Skeletal muscle tissue (tissue), 4 donors: ENCODE results near the gene SECISBP2. TPM values are rescaled to one million over a fixed set of nuclear protein-coding genes. Genes with fewer than 3 reads are reported as not detected.

Experiments
- H3K27ac ChIP-seq: one replicate; pipeline ENCODE4 v1.7.0; 2013; ENCODE audit warnings: mild to moderate bottlenecking, low read depth, low read length, inconsistent platforms
- H3K27me3 ChIP-seq, 3 donors: one replicate each; pipeline ENCODE4 v1.7.0; 2013; ENCODE audit warnings: low read length in 3 of 3; ENCODE audit not compliant: control insufficient read depth in 3 of 3, insufficient read depth in 3 of 3
- H3K36me3 ChIP-seq, 3 donors: one replicate each; pipeline ENCODE4 v1.7.0; 2013; ENCODE audit warnings: low read length in 3 of 3; ENCODE audit not compliant: control insufficient read depth in 3 of 3, insufficient read depth in 3 of 3
- H3K4me1 ChIP-seq, 3 donors: one replicate each; pipeline ENCODE4 v1.7.0; 2013; ENCODE audit warnings: low read length in 3 of 3, mild to moderate bottlenecking in 3 of 3; ENCODE audit not compliant: control insufficient read depth in 3 of 3, insufficient read depth in 3 of 3
- H3K4me3 ChIP-seq, 3 donors: one replicate each; pipeline ENCODE4 v1.7.0; 2013; ENCODE audit warnings: low read length in 3 of 3
- H3K9ac ChIP-seq, 3 donors: one replicate each; pipeline ENCODE4 v1.7.0; 2013; ENCODE audit warnings: low read length in 3 of 3, mild to moderate bottlenecking in 3 of 3, moderate library complexity in 2 of 3, low read depth in 1 of 3
- H3K9me3 ChIP-seq, 3 donors: one replicate each; pipeline ENCODE4 v1.7.0; 2013; ENCODE audit warnings: low read length in 3 of 3; ENCODE audit not compliant: control insufficient read depth in 3 of 3
- total RNA-seq: library from RNA; depleted of rRNA; stranded (reverse); fragments of >200 nt; gene quantifications from one replicate; pipeline ENCODE4 v1.2.3, GENCODE V29; 2014
- donor health status: Osteomylitis.

Gene SECISBP2
- total RNA-seq, 1 donor from 2014 or later: 42.8 TPM

- Histone ChIP-seq H3K4me1 (peaks cover 14 to 27% (median 16%) of the 10 kb centered on the region in 3 donors), H3K36me3 (peaks cover 0 to 3% (median under 1%) of the 10 kb centered on the region in 3 donors), H3K27ac (peak overlapping the region; percentile 100), H3K9me3 (no peaks in the 10 kb centered on the region), H3K9ac (peak overlapping the region; percentile 95 to 98 (median 95)), H3K27me3 (peaks cover 0 to 9% (median 0%) of the 10 kb centered on the region in 3 donors), H3K4me3 (peak overlapping the region; percentile 81 to 87 (median 87))
These were observed 8.5 kb upstream of the SECISBP2 start for GRCh38 chr9:89309608-89310474.

DNA sequence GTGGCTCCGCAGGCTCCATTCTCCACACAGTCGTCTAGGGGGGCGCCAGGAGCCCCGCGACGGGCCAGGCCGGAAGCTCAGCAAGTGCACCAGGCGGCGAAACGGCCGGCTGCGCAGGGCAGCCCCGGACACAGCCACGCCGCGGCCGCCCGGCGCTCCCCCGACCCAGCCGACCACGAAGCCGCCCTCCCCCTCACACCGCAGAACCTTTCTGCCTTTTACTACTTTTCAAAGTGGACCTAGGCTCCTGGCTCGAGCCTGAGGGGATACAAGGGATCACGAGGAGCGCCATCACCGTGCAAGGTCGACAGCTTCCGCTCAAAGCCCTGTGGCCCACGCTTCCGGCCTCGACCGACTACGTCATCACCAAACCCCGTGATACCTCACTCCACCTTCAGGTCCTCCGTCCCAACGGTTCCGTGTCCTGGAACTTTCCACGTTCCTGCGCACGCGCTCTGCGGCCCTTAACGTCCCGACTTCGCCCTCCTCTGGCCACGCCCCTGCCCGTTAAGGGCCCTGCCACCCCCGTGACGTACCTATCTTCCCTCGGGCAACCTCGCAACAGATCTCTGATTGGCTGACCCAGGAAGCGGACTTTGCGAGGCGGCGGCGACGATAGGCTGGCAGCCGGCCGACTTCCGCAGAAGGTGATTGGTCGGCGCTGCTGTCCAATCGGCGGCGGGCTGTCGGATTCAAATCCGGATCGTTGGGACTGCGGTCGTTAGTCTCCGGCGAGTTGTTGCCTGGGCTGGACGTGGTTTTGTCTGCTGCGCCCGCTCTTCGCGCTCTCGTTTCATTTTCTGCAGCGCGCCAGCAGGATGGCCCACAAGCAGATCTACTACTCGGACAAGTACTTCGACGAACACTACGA lies 7.6 kb upstream of the SECISBP2 start, which contains the start of gene CKS2:
CKS2 (plus strand) TSS at position 721 of the 871 bp plus-strand sequence; CDS start at position 819, 98 bp downstream.
- H3K9me3 ChIP-seq: no peaks in the 10 kb centered on the region
- H3K4me1 ChIP-seq: peaks cover 14 to 27% (median 16%) of the 10 kb centered on the region in 3 donors
- H3K4me3 ChIP-seq: peak within 1 kb of the TSS; percentile 81 to 87 (median 87)
- peaks cover 0 to 3% (median 0%) of the 10 kb centered on the region in 3 donors for H3K36me3 ChIP-seq
- H3K27ac ChIP-seq: peak within 1 kb of the TSS; percentile 100
- peak within 1 kb of the TSS; percentile 95 to 98 (median 95) for H3K9ac ChIP-seq
- peaks cover 0 to 9% (median 0%) of the 10 kb centered on the region in 3 donors for H3K27me3 ChIP-seq

DNA sequence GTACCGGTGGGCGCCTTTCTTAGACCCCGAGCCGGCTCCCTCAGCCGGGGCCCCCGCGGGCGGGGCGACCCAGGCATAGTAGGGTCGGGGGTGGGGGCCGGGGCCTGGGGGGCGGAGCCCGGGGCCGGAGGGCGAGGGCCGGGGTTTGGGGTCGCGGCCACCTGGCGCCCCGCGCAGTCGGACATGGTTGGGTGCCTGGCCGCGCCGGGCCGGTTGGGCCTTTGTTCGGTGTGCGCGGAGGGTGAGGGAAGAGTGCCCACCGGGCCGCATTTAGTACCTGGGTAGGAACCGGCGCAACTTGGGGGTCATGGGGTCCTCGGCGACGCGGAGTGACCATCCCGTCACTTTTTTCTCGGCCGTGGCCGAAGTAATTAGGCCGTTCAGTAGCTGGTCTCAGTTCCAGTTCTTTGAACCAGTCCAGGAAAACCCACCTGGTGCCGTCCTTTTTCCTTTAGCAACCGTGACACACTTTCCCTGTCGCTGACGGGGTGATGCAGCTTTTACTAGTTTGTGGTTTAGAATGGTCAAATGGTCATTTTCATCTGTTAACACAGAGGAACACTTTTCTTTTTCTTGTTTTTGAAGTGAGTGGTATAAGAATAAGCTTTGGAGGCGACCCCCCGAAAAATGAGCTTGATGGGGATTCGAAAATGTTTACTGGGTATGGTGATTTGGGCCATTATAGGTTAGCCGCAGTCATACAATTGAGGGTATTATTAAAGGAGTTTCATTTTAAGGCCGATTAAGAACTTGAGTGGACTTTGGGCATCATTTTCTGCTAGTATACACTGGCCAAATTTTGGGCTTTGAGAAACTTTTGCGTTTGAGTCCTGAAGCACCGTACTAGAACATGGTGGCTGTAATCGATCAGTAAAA lies 6.7 kb upstream of the SECISBP2 start:
- Histone ChIP-seq H3K36me3 (peaks cover 0 to 3% (median 0%) of the 10 kb centered on the region in 3 donors), H3K9me3 (no peaks in the 10 kb centered on the region), H3K27ac (no peak overlapping the region), H3K9ac (peak overlapping the region; percentile 28 to 64 (median 51)), H3K4me3 (peak overlapping the region; percentile 71 to 72 (median 71)), H3K4me1 (peaks cover 14 to 27% (median 16%) of the 10 kb centered on the region in 3 donors), H3K27me3 (peaks cover 0 to 9% (median 0%) of the 10 kb centered on the region in 3 donors)

DNA sequence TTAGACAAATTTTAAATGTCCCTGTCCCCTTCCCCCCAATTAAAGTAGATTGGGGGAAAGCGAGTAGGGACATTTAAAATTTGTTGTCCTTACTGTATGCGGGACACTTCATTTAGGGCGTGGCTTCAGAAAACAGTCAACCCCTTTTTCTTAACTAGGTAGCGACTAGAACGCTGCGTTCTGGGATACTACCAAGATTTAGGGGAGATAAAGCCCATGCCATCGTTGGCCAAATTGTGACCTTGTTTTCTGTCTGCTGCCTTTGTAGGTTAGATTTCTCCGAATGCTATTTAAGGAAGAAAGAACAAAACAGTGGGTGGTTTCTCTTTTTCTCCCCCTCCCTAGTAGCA lies 6.1 kb upstream of the SECISBP2 start:
- peaks cover 0 to 9% (median 0%) of the 10 kb centered on the region in 3 donors for H3K27me3 ChIP-seq
- H3K9ac ChIP-seq: peak overlapping the region in 1 of 3 donors; percentile 28
- peaks cover 14 to 28% (median 16%) of the 10 kb centered on the region in 3 donors for H3K4me1 ChIP-seq
- H3K36me3 ChIP-seq: peaks cover 0 to 3% (median 0%) of the 10 kb centered on the region in 3 donors
- no peak overlapping the region for H3K27ac ChIP-seq
- H3K9me3 ChIP-seq: no peaks in the 10 kb centered on the region
- H3K4me3 ChIP-seq: no peak overlapping the region

DNA sequence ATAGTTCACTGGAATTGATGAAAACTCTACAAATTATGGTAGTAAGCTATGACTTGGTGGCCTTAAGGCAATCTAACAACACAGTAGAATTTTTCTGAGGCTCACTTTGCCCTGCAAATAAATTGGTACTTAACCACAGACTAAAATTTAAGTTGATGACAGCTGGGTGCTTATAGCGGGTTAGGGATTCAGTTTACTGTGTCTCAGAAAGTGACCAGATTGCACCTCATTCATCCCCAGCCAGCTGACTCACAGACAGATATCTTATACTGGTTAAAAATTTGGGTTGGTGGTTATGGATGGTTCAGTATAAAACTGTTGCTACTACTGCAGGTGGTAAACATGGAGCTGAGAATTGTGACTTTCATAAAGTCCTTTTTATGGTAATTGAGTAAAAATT lies 4.5 kb upstream of the SECISBP2 start:
- Histone ChIP-seq H3K36me3 (no peaks in the 10 kb centered on the region), H3K27ac (no peak overlapping the region), H3K9ac (no peak overlapping the region), H3K9me3 (no peaks in the 10 kb centered on the region), H3K4me1 (peaks cover 16 to 36% (median 22%) of the 10 kb centered on the region in 3 donors), H3K27me3 (peaks cover 0 to 9% (median 0%) of the 10 kb centered on the region in 3 donors), H3K4me3 (no peak overlapping the region)

DNA sequence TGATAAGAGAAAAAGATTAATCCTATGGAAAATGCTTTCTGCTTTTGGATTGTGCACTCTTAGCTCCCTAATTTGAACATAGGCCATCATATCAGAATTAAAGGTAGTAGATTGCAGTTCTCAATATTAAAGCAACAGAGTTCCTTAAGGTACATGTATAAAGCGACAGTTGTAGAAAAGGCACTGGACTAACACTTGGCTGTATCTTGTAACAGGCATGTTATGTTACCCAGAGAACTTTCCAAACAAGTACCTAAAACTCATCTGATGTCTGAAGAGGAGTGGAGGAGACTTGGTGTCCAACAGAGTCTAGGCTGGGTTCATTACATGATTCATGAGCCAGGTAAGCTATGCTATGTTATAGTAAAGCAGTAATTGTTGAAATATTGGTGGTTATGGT lies 3.3 kb upstream of the SECISBP2 start:
- peaks cover 0 to 9% (median 0%) of the 10 kb centered on the region in 3 donors for H3K27me3 ChIP-seq
- H3K27ac ChIP-seq: no peak overlapping the region
- peaks cover 16 to 33% (median 21%) of the 10 kb centered on the region in 3 donors for H3K4me1 ChIP-seq
- H3K9me3 ChIP-seq: no peaks in the 10 kb centered on the region
- H3K9ac ChIP-seq: no peak overlapping the region
- no peaks in the 10 kb centered on the region for H3K36me3 ChIP-seq
- no peak overlapping the region for H3K4me3 ChIP-seq

GRCh38 chr9:89315482-89315881 lies 2.8 kb upstream of the SECISBP2 start:
- Histone ChIP-seq H3K36me3 (no peaks in the 10 kb centered on the region), H3K9ac (no peak overlapping the region), H3K4me1 (peaks cover 18 to 33% (median 21%) of the 10 kb centered on the region in 3 donors), H3K4me3 (no peak overlapping the region), H3K27ac (no peak overlapping the region), H3K27me3 (peaks cover 0 to 9% (median 0%) of the 10 kb centered on the region in 3 donors), H3K9me3 (no peaks in the 10 kb centered on the region)

GRCh38 chr9:89317282-89317681 lies 1.0 kb upstream of the SECISBP2 start:
- Histone ChIP-seq H3K4me1 (peaks cover 15 to 33% (median 15%) of the 10 kb centered on the region in 3 donors), H3K9ac (no peak overlapping the region), H3K9me3 (no peaks in the 10 kb centered on the region), H3K4me3 (peak overlapping the region in 2 of 3 donors; percentile 43 to 83), H3K27me3 (peaks cover 0 to 9% (median 0%) of the 10 kb centered on the region in 3 donors), H3K27ac (no peak overlapping the region), H3K36me3 (no peaks in the 10 kb centered on the region)
